Heart right ventricle (tissue), 16 donors: ENCODE data around the gene RANBP9. TPM values are rescaled to one million over a fixed set of nuclear protein-coding genes. Genes with fewer than 3 reads are reported as not detected.

Source experiments
- ATAC-seq, 8 donors: fragments of 200-7000 bp; cut with Tn5 transposase; one replicate each; pipeline ENCODE4 v1.9.1; 2020; ENCODE audit warnings: mild to moderate bottlenecking in 8 of 8, moderate library complexity in 8 of 8, moderate number of reproducible peaks in 1 of 8
- DNase-seq, 2 donors: peaks; one replicate each; pipeline ENCODE4 v3.0.0-alpha.2; 2020
- H3K27ac ChIP-seq, 10 donors: fragments of 200-600 bp; sonication (generic) in 2 of 10; one replicate each; pipeline versions ENCODE4 v1.5.0 to v1.8.0; 2020 to 2022; ENCODE audit warnings: mild to moderate bottlenecking in 3 of 10
- H3K27me3 ChIP-seq, 7 donors: fragments of 200-600 bp; one replicate each; pipeline ENCODE4 v1.8.0; 2021 to 2022; ENCODE audit warnings: mild to moderate bottlenecking in 2 of 7
- H3K36me3 ChIP-seq, 9 donors: fragments of 200-600 bp; sonication (generic) in 1 of 9; one replicate each; pipeline versions ENCODE4 v1.5.0 to v1.8.0; 2020 to 2022; ENCODE audit warnings: mild to moderate bottlenecking in 2 of 9
- H3K4me1 ChIP-seq, 9 donors: fragments of 200-600 bp; sonication (generic) in 1 of 9; one replicate each; pipeline versions ENCODE4 v1.5.0 to v1.8.0; 2020 to 2022; ENCODE audit warnings: mild to moderate bottlenecking in 4 of 9
- H3K4me3 ChIP-seq, 10 donors: fragments of 200-600 bp; sonication (generic) in 2 of 10; one replicate each; pipeline versions ENCODE4 v1.5.0 to v1.8.0; 2020 to 2022; ENCODE audit warnings: mild to moderate bottlenecking in 7 of 10, moderate library complexity in 2 of 10
- H3K9me3 ChIP-seq, 11 donors: fragments of 200-600 bp in 10 of 11; sonication (generic) in 2 of 11; one replicate each; pipeline versions ENCODE4 v1.5.0 to v1.8.0; 2013 to 2022; ENCODE audit warnings: mild to moderate bottlenecking in 2 of 11, control low read depth in 1 of 11, moderate library complexity in 1 of 11
- CTCF ChIP-seq, 9 donors: fragments of 200-600 bp; sonication (generic) in 2 of 9; IDR thresholded peaks; one replicate each; pipeline versions ENCODE4 v1.5.0 to v1.8.0; 2021 to 2022; ENCODE audit warnings: antibody characterized with exemption in 9 of 9, mild to moderate bottlenecking in 5 of 9, moderate library complexity in 1 of 9
- WGBS, 2 donors: extraction: QIAGEN DNeasy Blood & Tissue Kit; methylation state at CpG; one replicate each; pipeline ENCODE4 v1.1.7; 2013; ENCODE audit warnings: inconsistent platforms in 1 of 2; 5-methylcytosine and 5-hydroxymethylcytosine counted together
- intact Hi-C, 10 donors: fragments of 100-400 bp; cut with DNase I; formaldehyde crosslinking; loops; one replicate each; pipeline versions ENCODE4 v1.11.1 to v1.14.2; 2022
- polyA plus RNA-seq, 2 donors: library from polyadenylated mRNA; stranded (reverse); fragments of 200-250 nt; gene quantifications; one replicate each; pipeline ENCODE4 v1.2.3, GENCODE V29; 2013
- total RNA-seq, 10 donors: library from RNA; stranded (reverse); fragmentation: NEBNext Ultra II Directional in 3 of 10; extraction: Animal tissue kit (Norgen Biotek cat#: 25700) in 3 of 10; gene quantifications; one replicate each; pipeline versions ENCODE4 v1.2.1 to v1.2.4, GENCODE V29; 2021 to 2023
- donor health status: Arrhythmogenic right ventricular cardiomyopathy.
- donor health status: ischemic (EF 13 %, LVEDD 7.1; RV severe dilation, severe dysfunction).
- donor health status: healthy with polysubstance abuse.
- donor health status: DM: no; HTN: yes; CAD: no.
- donor health status: DM: no; HTN: no; CAD: no.
- donor health status: ischemic (EF 25% LVEDD 6.9; RV normal size, moderate dysfunction).
- donor health status: ischemic (EF 25% LVEDD 5.7; RV mildly dilated, moderate dysfunction).
- donor health status: healthy.
- donor health status: DM: yes; HTN: yes; CAD: no.
- donor health status: Ischemic cardiomyopathy.
- donor health status: ischemic (EF 35%, LVEDD 5.7; RV mildly dilated, moderate dysfunction).
- donor health status: nonischemic (EF 11% LVEDD 7.7; RV severe dilation, severe dysfunction).
- donor health status: DM: yes; HTN: yes; CAD: no.
- donor health status: PGD.
- donor health status: ischemic (EF 29% LVEDD 5.4; RV normal size, mild dysfunction).
- donor health status: nonischemic (EF 23%, LVEDD 6.1; RV moderate dilation, normal function).

The RANBP9 gene
- total and polyA plus RNA-seq, 12 donors, result 10.0 to 41.6 (median 33.8) TPM

DNA sequence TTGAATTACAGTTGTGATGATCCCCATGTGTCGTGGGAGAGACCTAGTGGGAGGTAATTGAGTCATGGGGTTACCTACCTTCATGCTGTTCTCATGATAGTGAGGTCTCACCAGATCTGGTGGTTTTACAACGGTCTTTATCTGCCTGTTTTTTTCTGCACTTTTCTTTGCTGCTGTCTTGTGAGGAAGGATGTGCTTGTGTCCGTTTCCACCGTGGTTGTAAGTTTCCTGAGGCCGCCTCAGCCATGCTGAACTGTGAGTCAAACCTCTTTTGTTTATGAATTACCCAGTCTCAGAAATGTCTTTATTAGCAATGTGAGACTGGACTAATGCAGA, 6.5 kb upstream of the RANBP9 start:
- no peak for TF ChIP-seq CTCF (IDR thresholded peaks at IDR 0.05)
- DNase-seq (no peak), ATAC-seq (no peak)
- Histone ChIP-seq H3K9me3 (peaks cover 0 to 10% (median 0%) of the 10 kb centered on the region in 11 donors), H3K4me3 (no peak overlapping the region), H3K27me3 (no peaks in the 10 kb centered on the region), H3K4me1 (peaks cover 0 to 9% (median 2%) of the 10 kb centered on the region in 9 donors), H3K27ac (no peak overlapping the region), H3K36me3 (no peaks in the 10 kb centered on the region)
- WGBS, 2 donors, result 72 to 79% methylated on average over 5 of the region's 5 CpGs
- intact Hi-C loops, result loop anchor here in 3 of 10 donors (10.0 kb wide), 3 partner anchors 47 to 103 kb away; partner anchors contain the start of genes MCUR1 (in 1 of the 3) and NOL7 (in 1 of the 3)

- intact Hi-C loops, result loop anchor here in 3 of 10 donors (10.0 kb wide), 3 partner anchors 48 to 102 kb away; partner anchors contain the start of genes MCUR1 (in 1 of the 3) and NOL7 (in 1 of the 3)
- ATAC-seq, result no peak
- Histone ChIP-seq H3K4me3 (no peak overlapping the region), H3K27me3 (no peaks in the 10 kb centered on the region), H3K4me1 (peaks cover 0 to 18% (median 9%) of the 10 kb centered on the region in 9 donors), H3K27ac (no peak overlapping the region), H3K36me3 (no peaks in the 10 kb centered on the region), H3K9me3 (peaks cover 0 to 10% (median 0%) of the 10 kb centered on the region in 11 donors)
- TF ChIP-seq CTCF (IDR thresholded peaks at IDR 0.05), result no peak
- WGBS, 2 donors, result 92 to 98% methylated on average over 22 of the region's 22 CpGs
- no peak for DNase-seq
These were observed 5.3 kb upstream of the RANBP9 start for GRCh38 chr6:13716955-13717295.

DNA sequence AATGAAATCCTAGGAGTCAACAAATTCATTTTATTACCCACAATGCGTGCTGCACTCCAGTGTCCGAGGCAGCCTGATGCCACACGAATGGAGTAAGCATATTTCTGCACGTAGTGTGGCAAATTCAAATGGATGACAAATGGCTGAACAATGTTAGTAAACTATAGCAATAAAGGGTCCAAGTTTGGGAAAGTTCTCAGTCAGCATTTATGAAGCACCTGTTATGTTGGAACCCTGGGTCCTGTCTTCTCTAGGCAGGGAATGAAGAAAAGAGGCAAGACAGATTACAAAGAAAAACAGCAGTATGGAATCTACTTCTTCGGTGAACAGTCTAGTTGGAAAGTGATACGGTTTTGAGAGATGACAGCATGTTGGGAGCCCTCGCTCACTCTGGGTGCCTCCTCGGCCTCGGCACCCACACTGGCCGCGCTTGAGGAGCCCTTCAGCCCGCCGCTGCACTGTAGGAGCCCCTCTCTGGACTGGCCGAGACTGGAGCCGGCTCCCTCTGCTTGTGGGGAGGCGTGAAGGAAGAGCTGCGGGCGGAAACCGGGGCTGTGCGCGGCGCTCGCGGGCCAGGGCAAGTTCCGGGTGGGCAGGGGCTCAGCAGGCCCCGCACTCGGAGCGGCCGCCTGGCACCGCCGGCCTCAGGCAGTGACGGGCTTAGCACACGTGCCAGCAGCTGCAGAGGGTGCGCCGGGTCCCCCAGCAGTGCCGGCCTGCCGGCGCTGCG, 4.8 kb upstream of the RANBP9 start:
- intact Hi-C loops, result loop anchor here in 3 of 10 donors (10.0 kb wide), 3 partner anchors 48 to 102 kb away; partner anchors contain the start of genes MCUR1 (in 1 of the 3) and NOL7 (in 1 of the 3)
- Histone ChIP-seq H3K36me3 (no peaks in the 10 kb centered on the region), H3K4me3 (no peak overlapping the region), H3K9me3 (peaks cover 0 to 10% (median 0%) of the 10 kb centered on the region in 11 donors), H3K27me3 (no peaks in the 10 kb centered on the region), H3K27ac (no peak overlapping the region), H3K4me1 (peaks cover 0 to 18% (median 9%) of the 10 kb centered on the region in 9 donors)
- 95 to 98% methylated on average over 39 of the region's 39 CpGs for WGBS, 2 donors
- DNase-seq, result no peak
- no peak for TF ChIP-seq CTCF (IDR thresholded peaks at IDR 0.05)
- ATAC-seq, result no peak

- TF ChIP-seq CTCF (IDR thresholded peaks at IDR 0.05), result no peak
- intact Hi-C loops, result loop anchor here in 3 of 10 donors (10.0 kb wide), 3 partner anchors 49 to 101 kb away; partner anchors contain the start of genes MCUR1 (in 1 of the 3) and NOL7 (in 1 of the 3)
- Histone ChIP-seq H3K9me3 (peaks cover 0 to 10% (median 0%) of the 10 kb centered on the region in 11 donors), H3K27ac (no peak overlapping the region), H3K36me3 (no peaks in the 10 kb centered on the region), H3K4me3 (no peak overlapping the region), H3K27me3 (no peaks in the 10 kb centered on the region), H3K4me1 (peaks cover 0 to 18% (median 9%) of the 10 kb centered on the region in 9 donors)
- no peak for DNase-seq
- no peak for ATAC-seq
- WGBS, 2 donors, result 82 to 90% methylated on average over 3 of the region's 3 CpGs
These were observed 3.8 kb upstream of the RANBP9 start for GRCh38 chr6:13715444-13715883.
